Left cardiac atrium (tissue), 4 donors: Measurements from ENCODE around the gene ZNF710. TPM values are rescaled to one million over a fixed set of nuclear protein-coding genes. Genes with fewer than 3 reads are reported as not detected.
A peak's percentile ranks its signal among the peaks of the same experiment; 100 is the strongest.

ENCODE experiments used
- ATAC-seq, 2 donors: fragments of 200-7000 bp; cut with Tn5 transposase; one replicate each; pipeline ENCODE4 v1.9.1; 2020; ENCODE audit warnings: mild to moderate bottlenecking in 2 of 2, moderate library complexity in 2 of 2
- DNase-seq: peaks from one replicate; pipeline ENCODE4 v3.0.0-alpha.2; 2020
- intact Hi-C, 2 donors: fragments of 100-400 bp; cut with DNase I; formaldehyde crosslinking; loops; one replicate each; pipeline versions ENCODE4 v1.14.1 to v1.15.1; 2022 to 2023
- total RNA-seq, 2 donors: library from RNA; stranded (reverse); fragmentation: NEBNext Ultra II Directional; extraction: Animal tissue kit (Norgen Biotek cat#: 25700); gene quantifications; one replicate each; pipeline ENCODE4 v1.2.1, GENCODE V29; 2021
- donor health status: DM: no; HTN: yes; CAD: no.
- donor health status: DM: no; HTN: yes; CAD: no; lungs with severe emphysema.
- donor health status: DM: yes; HTN: yes; CAD: no.
- donor health status: Dilated cardiomyopathy.

ZNF710 gene
- total RNA-seq, 2 donors from 2014 or later = 6.7 to 7.0 TPM

GRCh38 chr15:90009301-90010022 is 8.3 kb downstream of the ZNF710 start:
- ATAC-seq = no peak
- DNase-seq = no peak
- intact Hi-C loops = loop anchor here in 1 of 2 donors (10.0 kb wide), 1 partner anchor 65 kb away; no protein-coding TSS in a partner anchor

GRCh38 chr15:90011705-90012104 is 10.6 kb downstream of the ZNF710 start:
- DNase-seq (no peak), ATAC-seq (no peak)
- intact Hi-C loops = no loop called here

GRCh38 chr15:90013503-90013937 is 12.4 kb downstream of the ZNF710 start:
- intact Hi-C loops = no loop called here
- ATAC-seq = peak in 1 of 2 donors; percentile 50
- DNase-seq = no peak

GRCh38 chr15:90015294-90015693 is 14.2 kb downstream of the ZNF710 start:
- intact Hi-C loops = no loop called here
- ATAC-seq (no peak), DNase-seq (no peak)

- intact Hi-C loops = no loop called here
- DNase-seq (no peak), ATAC-seq (no peak)
These were observed 14.6 kb downstream of the ZNF710 start for GRCh38 chr15:90015749-90016148.

GRCh38 chr15:90016721-90017120 is 15.6 kb downstream of the ZNF710 start:
- DNase-seq (no peak), ATAC-seq (no peak)
- intact Hi-C loops = no loop called here

GRCh38 chr15:90018216-90018831 is 17.2 kb downstream of the ZNF710 start:
- intact Hi-C loops = no loop called here
- ATAC-seq = no peak
- no peak for DNase-seq

GRCh38 chr15:90019611-90020010 is 18.5 kb downstream of the ZNF710 start:
- DNase-seq = no peak
- peak in 1 of 2 donors; percentile 28 for ATAC-seq
- intact Hi-C loops = no loop called here

GRCh38 chr15:90020021-90020735 is 19.1 kb downstream of the ZNF710 start:
- ATAC-seq (peak; percentile 78 to 81), DNase-seq (no peak)
- intact Hi-C loops = no loop called here

GRCh38 chr15:90020936-90021507 is 19.9 kb downstream of the ZNF710 start:
- DNase-seq (no peak), ATAC-seq (no peak)
- intact Hi-C loops = no loop called here

GRCh38 chr15:90022345-90022744 is 21.2 kb downstream of the ZNF710 start:
- ATAC-seq = no peak
- no peak for DNase-seq
- intact Hi-C loops = no loop called here

GRCh38 chr15:90022905-90023700 is 22.0 kb downstream of the ZNF710 start:
- intact Hi-C loops = no loop called here
- no peak for ATAC-seq
- no peak for DNase-seq

- ATAC-seq = no peak
- intact Hi-C loops = no loop called here
- DNase-seq = no peak
These were observed 23.3 kb downstream of the ZNF710 start for GRCh38 chr15:90024406-90024805.

- ATAC-seq = no peak
- intact Hi-C loops = no loop called here
These were observed 24.4 kb downstream of the ZNF710 start for GRCh38 chr15:90025489-90026033.

GRCh38 chr15:90028376-90028944 is 27.3 kb downstream of the ZNF710 start:
- intact Hi-C loops = no loop called here
- ATAC-seq = no peak
- no peak for DNase-seq

More at GRCh38 chr15:90025489-90026033, 24.4 kb downstream of the ZNF710 start:
- no peak for DNase-seq

- DNase-seq (no peak), ATAC-seq (no peak)
- intact Hi-C loops = no loop called here
These were observed 27.9 kb downstream of the ZNF710 start for GRCh38 chr15:90029024-90029423.

- intact Hi-C loops = no loop called here
- DNase-seq (peak; percentile 50), ATAC-seq (peak in 1 of 2 donors; percentile 10)
These were observed 29.3 kb downstream of the ZNF710 start for GRCh38 chr15:90030376-90030775.

- intact Hi-C loops = no loop called here
- DNase-seq (no peak), ATAC-seq (peak in 1 of 2 donors; percentile 29)
These were observed 30.2 kb downstream of the ZNF710 start for GRCh38 chr15:90031231-90031791.
